GM23248 (cell line): ENCODE data around the gene TRIML2. TPM values are rescaled to one million over a fixed set of nuclear protein-coding genes. Genes with fewer than 3 reads are reported as not detected.

Source experiments
- DNase-seq: peaks from one replicate; pipeline ENCODE4 v3.0.0-alpha.2; 2015
- H2AFZ ChIP-seq: fragments of 200-600 bp; sonication (generic); 2 replicates; pipeline ENCODE4 v1.6.1; 2016; ENCODE audit warnings: antibody characterized with exemption
- H3F3A ChIP-seq: fragments of 200-600 bp; sonication (generic); 2 replicates; pipeline ENCODE4 v1.6.1; 2016; ENCODE audit warnings: mild to moderate bottlenecking, antibody characterized with exemption, mixed run types; ENCODE audit not compliant: insufficient read depth
- H3K27ac ChIP-seq: fragments of 200-600 bp; sonication (generic); 2 replicates; pipeline ENCODE4 v1.5.1; 2016; ENCODE audit warnings: mild to moderate bottlenecking
- H3K27me3 ChIP-seq: fragments of 200-600 bp; sonication (generic); replicated peaks from 2 replicates; pipeline ENCODE4 v1.6.1; 2016; ENCODE audit warnings: mild to moderate bottlenecking; ENCODE audit not compliant: insufficient read depth
- H3K36me3 ChIP-seq: fragments of 200-600 bp; sonication (generic); 2 replicates; pipeline ENCODE4 v1.6.1; 2016; ENCODE audit warnings: low read depth, mild to moderate bottlenecking
- H3K4me1 ChIP-seq: fragments of 200-600 bp; sonication (generic); 2 replicates; pipeline ENCODE4 v1.6.1; 2016; ENCODE audit warnings: mild to moderate bottlenecking; ENCODE audit not compliant: insufficient read depth
- H3K4me2 ChIP-seq: fragments of 200-600 bp; sonication (generic); one replicate; pipeline ENCODE4 v1.6.1; 2016; ENCODE audit warnings: mild to moderate bottlenecking; ENCODE audit not compliant: unreplicated experiment
- H3K4me3 ChIP-seq: fragments of 200-600 bp; sonication (generic); 2 replicates; pipeline ENCODE4 v1.5.1; 2016; ENCODE audit warnings: mild to moderate bottlenecking
- H3K79me2 ChIP-seq: fragments of 200-600 bp; sonication (generic); 2 replicates; pipeline ENCODE4 v1.6.1; 2016; ENCODE audit warnings: mild to moderate bottlenecking; ENCODE audit not compliant: insufficient read depth
- H3K9ac ChIP-seq: fragments of 200-600 bp; sonication (generic); 2 replicates; pipeline ENCODE4 v1.6.1; 2016; ENCODE audit warnings: mild to moderate bottlenecking
- H3K9me2 ChIP-seq: fragments of 200-600 bp; sonication (generic); 2 replicates; pipeline ENCODE4 v1.6.1; 2016; ENCODE audit warnings: mixed run types, mild to moderate bottlenecking, moderate library complexity; ENCODE audit not compliant: insufficient read depth
- H3K9me3 ChIP-seq: fragments of 200-600 bp; sonication (generic); one replicate; pipeline ENCODE4 v1.6.1; 2017; ENCODE audit warnings: low read depth
- H4K20me1 ChIP-seq: fragments of 200-600 bp; sonication (generic); 2 replicates; pipeline ENCODE4 v1.6.0; 2016; ENCODE audit not compliant: insufficient read depth
- EZH2 ChIP-seq: fragments of 200-600 bp; sonication (generic); IDR thresholded peaks from 2 replicates; pipeline ENCODE4 v1.6.1; 2018; ENCODE audit warnings: antibody characterized with exemption, mild to moderate bottlenecking; ENCODE audit not compliant: insufficient read depth, poor library complexity, severe bottlenecking
- EZH2phosphoT487 ChIP-seq: fragments of 200-600 bp; sonication (generic); IDR thresholded peaks from 2 replicates; pipeline ENCODE4 v1.6.1; 2018; ENCODE audit warnings: antibody characterized with exemption, moderate library complexity, mild to moderate bottlenecking, low read depth; ENCODE audit not compliant: insufficient read depth
- WGBS, 2 experiments: methylation state at CpG; one replicate each; pipeline ENCODE4 v1.1.6; 2015 to 2017; ENCODE audit warnings: low lambda C conversion rate in 2 of 2, low coverage in 1 of 2; ENCODE audit errors: missing lambda C conversion rate in 2 of 2; 5-methylcytosine and 5-hydroxymethylcytosine counted together
- in situ Hi-C: fragments of 300-500 bp; cut with MboI; formaldehyde crosslinking; loops from 2 replicates; pipeline ENCODE4 v1.15.0; 2020
- polyA plus RNA-seq: library from polyadenylated mRNA; unstranded; fragments of >200 nt; fragmentation: Nextera tagmentation; extraction: Ambion mirVana; gene quantifications from 2 replicates; pipeline ENCODE4 v1.2.1, GENCODE V29; 2016
- total RNA-seq: library from RNA; depleted of rRNA; stranded (reverse); fragments of >200 nt; shearing (Covaris generic); gene quantifications from 2 replicates; pipeline ENCODE4 v1.2.3, GENCODE V29; 2014

The TRIML2 gene
- total and polyA plus RNA-seq, 2 experiments from 2014 or later = not detected

DNA sequence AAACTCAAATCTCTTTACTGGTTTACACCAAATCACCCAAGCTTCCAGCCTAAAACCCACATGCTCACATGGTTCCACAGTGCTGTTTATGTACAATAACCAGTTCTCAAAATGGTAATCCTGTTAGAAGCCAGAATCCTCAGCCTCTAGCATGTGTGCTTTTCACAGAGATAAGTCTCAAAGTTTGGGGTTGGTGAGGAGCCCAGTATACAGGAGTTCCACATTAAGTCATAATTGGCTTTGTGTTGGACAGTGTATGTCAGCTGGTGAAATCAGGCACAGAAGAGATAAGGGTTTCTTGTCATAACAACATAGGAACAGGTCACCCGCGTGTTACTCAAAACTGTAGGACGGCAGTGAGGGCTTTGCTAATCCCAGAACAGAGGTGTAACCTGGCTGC lies 29.7 kb upstream of the TRIML2 start, which contains the start of gene TRIML1:
TRIML1 (plus strand) TSS at position 301 of the 400 bp plus-strand sequence. CDS start 118 bp downstream, outside the sequence.
- Histone ChIP-seq H3K27me3 (no peaks in the 10 kb centered on the region), H2AFZ (no peak within 1 kb of the TSS), H3K9ac (no peak within 1 kb of the TSS), H3K9me2 (no peaks in the 10 kb centered on the region), H3K79me2 (no peaks in the 10 kb centered on the region), H3K4me3 (no peak within 1 kb of the TSS), H3K36me3 (no peaks in the 10 kb centered on the region), H3F3A (no peaks in the 10 kb centered on the region), H4K20me1 (no peaks in the 10 kb centered on the region), H3K4me2 (no peak within 1 kb of the TSS), H3K9me3 (no peaks in the 10 kb centered on the region), H3K4me1 (no peaks in the 10 kb centered on the region), H3K27ac (no peak within 1 kb of the TSS)
- DNase-seq = no peak
- WGBS, 2 experiments = 43 to 49% methylated on average over 3 of the region's 3 CpGs
- no peak for TF ChIP-seq EZH2
- no peak for TF ChIP-seq EZH2phosphoT487
- in situ Hi-C loops = no loop called here

GRCh38 chr4:188138227-188138626 lies 28.8 kb upstream of the TRIML2 start:
- no peak overlapping the region for H3K9ac ChIP-seq
- no peaks in the 10 kb centered on the region for H3K79me2 ChIP-seq
- H3K4me3 ChIP-seq = no peak overlapping the region
- 13 to 17% methylated on average over 10 of the region's 10 CpGs for WGBS, 2 experiments
- in situ Hi-C loops = no loop called here
- H3K27me3 ChIP-seq = no peaks in the 10 kb centered on the region
- H3K27ac ChIP-seq = no peak overlapping the region
- no peaks in the 10 kb centered on the region for H4K20me1 ChIP-seq
- no peaks in the 10 kb centered on the region for H3F3A ChIP-seq
- no peaks in the 10 kb centered on the region for H3K9me2 ChIP-seq
- no peak for DNase-seq
- TF ChIP-seq EZH2phosphoT487 = no peak
- no peak for TF ChIP-seq EZH2
- H2AFZ ChIP-seq = no peak overlapping the region
- no peaks in the 10 kb centered on the region for H3K9me3 ChIP-seq
- H3K4me1 ChIP-seq = no peaks in the 10 kb centered on the region
- no peak overlapping the region for H3K4me2 ChIP-seq
- H3K36me3 ChIP-seq = no peaks in the 10 kb centered on the region

- DNase-seq = no peak
- no peak for TF ChIP-seq EZH2
- no peak for TF ChIP-seq EZH2phosphoT487
- Histone ChIP-seq H3F3A (no peaks in the 10 kb centered on the region), H3K27ac (no peak overlapping the region), H3K4me2 (no peak overlapping the region), H4K20me1 (no peaks in the 10 kb centered on the region), H3K4me3 (no peak overlapping the region), H3K36me3 (no peaks in the 10 kb centered on the region), H3K9me3 (no peaks in the 10 kb centered on the region), H2AFZ (no peak overlapping the region), H3K9ac (no peak overlapping the region), H3K9me2 (no peaks in the 10 kb centered on the region), H3K27me3 (no peaks in the 10 kb centered on the region), H3K79me2 (no peaks in the 10 kb centered on the region), H3K4me1 (no peaks in the 10 kb centered on the region)
- in situ Hi-C loops = no loop called here
- 17 to 27% methylated on average over 5 of the region's 5 CpGs for WGBS, 2 experiments
Measured at GRCh38 chr4:188132232-188132631, 22.8 kb upstream of the TRIML2 start.

- Histone ChIP-seq H3K9ac (no peak overlapping the region), H3K4me3 (no peak overlapping the region), H3K27ac (no peak overlapping the region), H3K27me3 (no peaks in the 10 kb centered on the region), H3K9me2 (no peaks in the 10 kb centered on the region), H3K4me2 (no peak overlapping the region), H3F3A (no peaks in the 10 kb centered on the region), H3K79me2 (no peaks in the 10 kb centered on the region), H2AFZ (no peak overlapping the region), H3K9me3 (no peaks in the 10 kb centered on the region), H3K36me3 (no peaks in the 10 kb centered on the region), H3K4me1 (no peaks in the 10 kb centered on the region), H4K20me1 (no peaks in the 10 kb centered on the region)
- 33 to 40% methylated on average over 4 of the region's 4 CpGs for WGBS, 2 experiments
- DNase-seq = no peak
- in situ Hi-C loops = no loop called here
- TF ChIP-seq EZH2phosphoT487 (no peak), EZH2 (no peak)
Measured at GRCh38 chr4:188130355-188130754, 21.0 kb upstream of the TRIML2 start.
